LNCaP clone FGC (cell line): ENCODE results near the gene ITGA2B.

Experiments
- DNase-seq: peaks from one replicate; pipeline ENCODE4 v3.0.0-alpha.2; 2011; ENCODE audit warnings: low read depth
- H3K4me3 ChIP-seq: 2 replicates; pipeline ENCODE4 v1.5.1; 2011; ENCODE audit warnings: mild to moderate bottlenecking, low read depth, low read length, control low read depth
- CTCF ChIP-seq: IDR thresholded peaks from 2 replicates; pipeline ENCODE4 v1.5.1; 2012; ENCODE audit warnings: mild to moderate bottlenecking; ENCODE audit not compliant: control insufficient read depth, insufficient read depth; ENCODE audit errors: extremely low read depth

The ITGA2B gene

GRCh38 chr17:44360826-44361225 lies 28.6 kb downstream of the ITGA2B start:
- no peak for TF ChIP-seq CTCF
- no peak for DNase-seq
- H3K4me3 ChIP-seq: no peak overlapping the region

- no peak for DNase-seq
- H3K4me3 ChIP-seq: no peak overlapping the region
- TF ChIP-seq CTCF: no peak
These were observed 29.3 kb downstream of the ITGA2B start for GRCh38 chr17:44360144-44360533.

DNA sequence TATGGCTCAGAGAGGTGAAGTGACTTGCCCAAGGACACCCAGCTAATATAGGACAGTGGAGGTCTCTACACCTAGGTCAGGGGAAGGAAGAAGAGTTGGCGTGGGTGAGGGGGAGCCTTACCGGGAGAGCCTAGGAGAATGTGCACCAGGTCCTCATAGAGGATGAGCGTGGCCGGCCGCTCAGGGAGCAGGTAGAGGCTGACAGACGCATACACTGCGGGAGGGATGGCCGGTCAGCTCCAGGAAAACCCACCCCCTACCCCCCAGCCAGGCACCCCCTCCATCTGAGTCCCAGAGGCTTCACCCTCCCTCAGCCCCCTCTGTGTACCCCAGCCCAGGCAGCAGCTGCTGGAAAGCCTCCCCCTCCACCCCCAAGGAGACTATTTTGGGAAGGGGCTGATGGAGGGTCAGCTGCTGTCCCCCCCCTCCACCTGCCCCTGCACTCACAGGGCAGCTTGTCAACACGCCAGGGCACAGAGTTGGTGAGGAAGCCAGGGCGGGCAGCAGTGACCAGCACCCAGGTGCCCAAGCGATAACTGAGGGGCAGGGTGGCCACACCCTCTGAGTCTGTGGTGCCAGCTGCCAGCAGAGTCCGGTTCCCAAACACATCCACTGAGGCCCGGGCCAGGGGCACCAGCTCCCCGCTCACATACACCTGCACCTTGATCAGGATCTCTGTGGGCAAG lies 29.8 kb downstream of the ITGA2B start:
- TF ChIP-seq CTCF: no peak
- H3K4me3 ChIP-seq: no peak overlapping the region
- no peak for DNase-seq

DNA sequence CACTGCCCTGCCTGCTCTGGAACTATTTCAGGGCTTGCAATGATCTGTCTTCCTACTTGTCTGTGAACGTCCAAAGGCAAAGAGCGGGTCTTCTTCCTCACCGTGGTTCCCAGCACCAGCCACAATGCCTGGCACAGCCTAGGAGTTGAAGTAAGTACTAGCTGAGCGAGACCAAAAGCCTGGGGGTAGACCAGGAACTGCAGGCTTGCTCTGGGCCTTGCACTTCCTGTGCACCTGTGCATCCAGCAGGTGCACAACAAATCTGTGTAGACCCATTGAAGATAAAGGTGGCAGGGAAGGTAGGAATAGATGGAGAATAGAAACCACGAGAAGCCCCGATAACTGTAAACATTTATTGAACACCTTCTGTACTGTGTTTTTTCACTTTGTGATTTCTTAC lies 30.4 kb downstream of the ITGA2B start:
- no peak for TF ChIP-seq CTCF
- no peak for DNase-seq
- H3K4me3 ChIP-seq: no peak overlapping the region

DNA sequence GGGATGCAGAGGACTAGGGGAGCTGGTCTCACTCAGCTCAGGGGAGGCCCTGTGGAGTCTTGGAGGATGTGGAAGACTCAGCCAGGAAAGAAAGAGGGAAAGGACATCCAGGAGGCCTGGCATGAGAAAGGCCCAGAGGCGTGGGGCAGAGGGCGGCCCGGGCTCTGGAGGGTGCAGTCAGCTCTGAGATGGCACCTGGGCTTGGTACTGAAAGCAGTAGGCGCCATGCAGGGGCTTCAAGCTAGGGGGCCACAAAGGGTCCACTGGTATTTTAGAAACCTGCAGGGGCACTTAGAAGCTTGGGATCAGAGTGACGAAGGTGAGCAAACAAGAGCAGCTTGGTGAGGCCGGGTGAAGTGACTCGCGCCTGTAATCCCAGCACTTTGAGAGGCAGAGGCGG lies 31.4 kb downstream of the ITGA2B start:
- no peak overlapping the region for H3K4me3 ChIP-seq
- no peak for DNase-seq
- no peak for TF ChIP-seq CTCF

DNA sequence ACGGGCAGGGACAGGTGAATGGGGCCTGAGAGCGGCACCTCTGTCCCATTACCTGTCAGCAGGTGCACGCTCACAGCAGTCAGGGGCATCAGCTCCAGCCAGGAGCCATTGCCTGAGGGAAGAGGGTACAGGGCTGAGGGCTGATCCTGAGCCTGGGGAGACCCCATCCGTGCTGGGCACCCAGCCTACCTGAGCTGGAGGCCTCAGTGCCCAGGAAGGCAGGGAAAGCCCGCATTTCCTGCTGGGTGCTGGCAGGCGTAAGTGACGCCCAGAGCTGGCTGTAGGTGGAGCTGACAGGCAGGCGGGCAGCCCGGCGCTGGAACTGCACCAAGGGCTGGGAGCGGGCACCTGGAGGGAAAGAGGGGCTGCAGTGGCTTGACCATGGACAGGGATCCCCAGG lies 33.2 kb downstream of the ITGA2B start:
- H3K4me3 ChIP-seq: no peak overlapping the region
- TF ChIP-seq CTCF: no peak
- DNase-seq: no peak

DNA sequence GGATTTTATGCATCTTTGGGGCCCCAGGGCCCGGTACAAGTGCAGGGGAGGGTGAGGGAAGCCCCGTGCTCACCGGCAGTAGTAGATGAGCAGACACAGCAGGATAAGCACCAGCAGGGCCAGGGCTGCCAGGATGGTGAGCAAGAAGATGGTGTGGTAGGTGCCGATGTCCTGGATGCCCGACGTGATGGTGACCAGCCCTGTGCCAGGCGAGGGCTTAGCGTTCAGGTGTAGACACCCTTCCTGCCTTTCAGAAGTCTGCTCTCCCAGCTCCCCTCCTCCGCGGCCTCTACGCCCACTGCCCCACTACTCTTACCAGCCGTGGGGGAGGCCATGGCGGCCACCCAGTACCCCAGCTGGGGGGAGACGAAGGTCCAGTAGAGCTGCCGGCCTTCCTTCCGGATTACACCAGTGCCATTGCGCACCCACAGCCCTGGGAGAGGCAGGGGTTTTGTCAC lies 33.8 kb downstream of the ITGA2B start:
- TF ChIP-seq CTCF: no peak
- no peak for DNase-seq
- no peak overlapping the region for H3K4me3 ChIP-seq
